ENCODE data around the gene ABHD17A. TPM values are rescaled to one million over a fixed set of nuclear protein-coding genes. Genes with fewer than 3 reads are reported as not detected.

ABHD17A gene
- polyA plus RNA-seq, 10 donors = 37.7 to 69.5 (median 43.3) TPM

GRCh38 chr19:1865172-1866010 lies 19.9 kb downstream of the ABHD17A start:
- DNase-seq = no peak

- DNase-seq = peak in 2 of 3 donors; percentile 82 to 88
Observed at GRCh38 chr19:1864480-1865171, 20.7 kb downstream of the ABHD17A start.

- DNase-seq = peak; percentile 94 to 96 (median 95)
Observed at GRCh38 chr19:1863638-1864479, 21.4 kb downstream of the ABHD17A start.

- DNase-seq = no peak
Observed at GRCh38 chr19:1863328-1863637, 22.0 kb downstream of the ABHD17A start, which contains the start of gene KLF16. TSS of gene KLF16 (minus strand) at chr19:1863579. CDS start at chr19:1863497, 82 bp downstream.

GRCh38 chr19:1862424-1863327 lies 22.6 kb downstream of the ABHD17A start:
- DNase-seq = peak in 1 of 3 donors; percentile 69

- no peak for DNase-seq
Observed at GRCh38 chr19:1862068-1862423, 23.2 kb downstream of the ABHD17A start.

GRCh38 chr19:1861599-1862031 lies 23.7 kb downstream of the ABHD17A start:
- peak in 1 of 3 donors; percentile 59 for DNase-seq

- DNase-seq = peak in 1 of 3 donors; percentile 45
Observed at GRCh38 chr19:1860821-1861598, 24.3 kb downstream of the ABHD17A start.

- peak; percentile 62 to 92 (median 83) for DNase-seq
Observed at GRCh38 chr19:1860042-1860775, 25.1 kb downstream of the ABHD17A start.

GRCh38 chr19:1859331-1859781 lies 25.9 kb downstream of the ABHD17A start:
- peak in 1 of 3 donors; percentile 40 for DNase-seq

- DNase-seq = no peak
Observed at GRCh38 chr19:1858412-1859081, 26.7 kb downstream of the ABHD17A start.

GRCh38 chr19:1857648-1858326 lies 27.5 kb downstream of the ABHD17A start:
- DNase-seq = no peak

GRCh38 chr19:1856698-1857603 lies 28.3 kb downstream of the ABHD17A start:
- DNase-seq = peak in 1 of 3 donors; percentile 84

GRCh38 chr19:1856345-1856697 lies 29.0 kb downstream of the ABHD17A start:
- DNase-seq = peak in 1 of 3 donors; percentile 56

- peak in 1 of 3 donors; percentile 35 for DNase-seq
Observed at GRCh38 chr19:1855828-1856255, 29.5 kb downstream of the ABHD17A start.

- peak; percentile 78 to 85 (median 85) for DNase-seq
Observed at GRCh38 chr19:1855040-1855827, 30.1 kb downstream of the ABHD17A start.
